ENCODE results near the gene ZNF491. TPM values are rescaled to one million over a fixed set of nuclear protein-coding genes. Genes with fewer than 3 reads are reported as not detected.

Gene ZNF491
- total and polyA plus RNA-seq, 2 of the 8 experiments (the other 6 are each of a cell fraction or from before 2014, with no cell fraction given) = 0.18 to 0.78 TPM

DNA sequence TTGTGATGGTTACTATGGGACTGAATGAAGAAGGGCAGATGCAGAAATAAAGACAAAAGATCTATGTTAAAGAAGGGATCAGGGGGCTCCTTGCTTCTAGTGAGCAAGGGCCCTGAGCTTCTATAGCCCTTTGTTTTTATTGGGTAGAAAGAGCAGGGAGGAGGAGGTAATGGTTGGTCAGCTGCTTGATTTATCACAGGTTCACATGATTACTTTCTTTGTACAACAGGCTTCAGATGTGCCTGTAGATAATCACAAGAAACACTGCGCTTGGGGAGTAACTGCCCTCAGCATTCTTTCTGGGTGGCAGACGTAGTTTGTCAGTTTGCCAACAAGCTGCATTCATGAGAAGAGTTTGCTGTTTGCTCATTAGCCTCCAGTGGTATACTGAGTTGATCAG, 45.4 kb downstream of the ZNF491 start:
- H3K4me2 ChIP-seq (ENCODE audit: insufficient read depth in 1 of 2, low read depth in 2 of 2, low read length in 2 of 2) = no peak overlapping the region
- H2BK5ac ChIP-seq (ENCODE audit: low read depth, low read length) = no peak overlapping the region
- H3K27me3 ChIP-seq (replicated peaks in 1 of 4; ENCODE audit: control insufficient read depth in 3 of 4, extremely low read depth in 1 of 4, insufficient read depth in 3 of 4, low read length in 3 of 4) = no peaks in the 10 kb centered on the region
- H4K91ac ChIP-seq (replicated peaks; ENCODE audit: insufficient read length, low read length) = no peak overlapping the region
- no peak overlapping the region for H3K27ac ChIP-seq (ENCODE audit: low read depth, low read length)
- H3K23ac ChIP-seq (ENCODE audit: insufficient read length) = no peak overlapping the region
- no peak for TF ChIP-seq TAF7 (optimal IDR thresholded peaks at IDR 0.05; ENCODE audit: borderline replicate concordance, low read depth, low read length)
- no peak for TF ChIP-seq SUZ12 (IDR thresholded peaks at IDR 0.05; ENCODE audit: low read length)
- TF ChIP-seq MAFK (IDR thresholded peaks at IDR 0.05; ENCODE audit: low read depth, low read length) = no peak
- TF ChIP-seq POU5F1 (IDR thresholded peaks at IDR 0.05; ENCODE audit: low read depth, low read length) = no peak
- TF ChIP-seq ATF2 (IDR thresholded peaks at IDR 0.05; ENCODE audit: low read length) = no peak
- TF ChIP-seq KDM4A (IDR thresholded peaks at IDR 0.05; ENCODE audit: low read depth, low read length, severe bottlenecking) = no peak
- TF ChIP-seq JUN (IDR thresholded peaks at IDR 0.05; ENCODE audit: low read depth, low read length) = no peak
- no peak for TF ChIP-seq SIN3A (conservative IDR thresholded peaks at IDR 0.05 in 1 of 2, IDR thresholded peaks at IDR 0.05 in 1 of 2; ENCODE audit: low read depth in 1 of 2, low read length in 2 of 2)
- TF ChIP-seq EGR1 (IDR thresholded peaks at IDR 0.05; ENCODE audit: borderline replicate concordance, low read depth, low read length) = no peak
- no peak for TF ChIP-seq RXRA (IDR thresholded peaks at IDR 0.05; ENCODE audit: insufficient read depth, low read depth, low read length)
- TF ChIP-seq EP300 (IDR thresholded peaks at IDR 0.05; ENCODE audit: borderline replicate concordance in 1 of 2, low read depth in 2 of 2, low read length in 2 of 2) = no peak
- peaks cover 15 to 51% of the 10 kb centered on the region in 2 experiments; a peak in 3 of 4 replicates for H3K9me3 ChIP-seq (ENCODE audit: insufficient read depth in 2 of 2, low read depth in 1 of 2, low read length in 1 of 2)
- H2AFZ ChIP-seq (ENCODE audit: low read length) = no peak overlapping the region
- no peak overlapping the region for H3K9ac ChIP-seq (replicated peaks in 1 of 4; ENCODE audit: extremely low read depth in 1 of 4, low read depth in 3 of 4, low read length in 3 of 4)
- H3K14ac ChIP-seq (ENCODE audit: insufficient read length) = no peak overlapping the region
- POLR2A ChIA-PET (ENCODE audit: partially characterized antibody) = interaction anchor here (0.9 kb wide), 1 partner anchor 43 kb away, joined by 3 read pairs; no protein-coding TSS in a partner anchor
- no peaks in the 10 kb centered on the region for H3K36me3 ChIP-seq (ENCODE audit: control insufficient read depth in 2 of 4, insufficient read depth in 4 of 4, low read length in 3 of 4)
- CTCF ChIA-PET (ENCODE audit: partially characterized antibody) = interaction anchor here (0.9 kb wide), 1 partner anchor 15 kb away, joined by 5 read pairs; no protein-coding TSS in a partner anchor
- WGBS, 2 experiments (ENCODE audit: extremely low coverage in 1 of 2, insufficient coverage in 1 of 2, insufficient read length in 1 of 2, insufficient replicate concordance in 2 of 2, low coverage in 1 of 2, low lambda C conversion rate in 2 of 2, missing lambda C conversion rate in 1 of 2) = 67% methylated on average over 2 of the region's 2 CpGs; no CpG with 5 or more reads in 1 of the 2 experiments
- H2BK120ac ChIP-seq (replicated peaks; ENCODE audit: low read depth, low read length) = no peak overlapping the region
- DNase-seq (ENCODE audit: low read depth in 1 of 2, low spot score in 2 of 2) (no peak), FAIRE-seq (no peak)
- H3K23me2 ChIP-seq (ENCODE audit: low read depth, low read length) = no peaks in the 10 kb centered on the region
- H2BK15ac ChIP-seq (ENCODE audit: low read length) = no peak overlapping the region
- H3K56ac ChIP-seq (replicated peaks; ENCODE audit: insufficient read length, low read depth, low read length) = no peak overlapping the region
- H3K4me3 ChIP-seq (ENCODE audit: extremely low read depth in 1 of 4, insufficient read depth in 2 of 4, low read depth in 3 of 4, low read length in 4 of 4) = no peak overlapping the region
- no peaks in the 10 kb centered on the region for H3K4me1 ChIP-seq (replicated peaks in 1 of 4; ENCODE audit: control insufficient read depth in 3 of 4, insufficient read depth in 4 of 4, low read length in 3 of 4)
- no peaks in the 10 kb centered on the region for H3K79me1 ChIP-seq (ENCODE audit: low read depth, low read length)
- no peak overlapping the region for H3K18ac ChIP-seq (ENCODE audit: extremely low read depth, low read length)
- H2AK5ac ChIP-seq (ENCODE audit: low read depth, low read length) = no peak overlapping the region
- no peak overlapping the region for H4K8ac ChIP-seq (ENCODE audit: extremely low read depth, insufficient read depth, low read length)
- no peaks in the 10 kb centered on the region for H3K79me2 ChIP-seq (ENCODE audit: control insufficient read depth in 1 of 2, insufficient read depth in 2 of 2, low read length in 2 of 2)
- no peaks in the 10 kb centered on the region for H4K20me1 ChIP-seq (replicated peaks in 1 of 2; ENCODE audit: control insufficient read depth in 1 of 2, insufficient read depth in 2 of 2, low read length in 2 of 2)
- H2BK12ac ChIP-seq (ENCODE audit: low read depth, low read length) = no peak overlapping the region
- H3K4ac ChIP-seq (replicated peaks; ENCODE audit: insufficient read length, low read depth, low read length) = no peak overlapping the region
- H4K5ac ChIP-seq (ENCODE audit: insufficient read length, low read depth, low read length) = no peak overlapping the region
- no peak overlapping the region for H2BK20ac ChIP-seq (ENCODE audit: low read length)

All from H1 (cell line).